DND-41 (cell line): ENCODE data around the gene PHACTR1.
A peak's percentile ranks its signal among the peaks of the same experiment; 100 is the strongest.

Experiments used
- ATAC-seq: fragments of 200-7000 bp; cut with Tn5 transposase; 3 replicates; pipeline ENCODE4 v1.9.1; 2021; ENCODE audit warnings: low read depth; ENCODE audit not compliant: insufficient read depth
- DNase-seq: peaks from one replicate; pipeline ENCODE4 v3.0.0-alpha.2; 2020
- H2AFZ ChIP-seq: 2 replicates; pipeline ENCODE4 v1.6.0; 2012; ENCODE audit warnings: low read depth, low read length
- H3K27ac ChIP-seq: 2 replicates; pipeline ENCODE4 v1.5.1; 2012; ENCODE audit warnings: low read length, inconsistent platforms
- H3K27me3 ChIP-seq: fragments of 200-600 bp; sonication (generic); 2 replicates; pipeline ENCODE4 v1.6.0; 2012; ENCODE audit warnings: low read length, mild to moderate bottlenecking, inconsistent platforms; ENCODE audit not compliant: insufficient read depth, poor library complexity
- H3K36me3 ChIP-seq: 2 replicates; pipeline ENCODE4 v1.5.1; 2012; ENCODE audit warnings: low read length, inconsistent platforms; ENCODE audit not compliant: insufficient read depth
- H3K4me1 ChIP-seq: 2 replicates; pipeline ENCODE4 v1.5.1; 2012; ENCODE audit warnings: mild to moderate bottlenecking, low read length; ENCODE audit not compliant: insufficient read depth
- H3K4me2 ChIP-seq: 2 replicates; pipeline ENCODE4 v1.6.0; 2012; ENCODE audit warnings: mild to moderate bottlenecking, moderate library complexity, low read length, inconsistent platforms; ENCODE audit not compliant: insufficient read depth
- H3K4me3 ChIP-seq, 2 experiments: fragments of 200-600 bp in 1 of 2; shearing (Covaris generic) in 1 of 2; 2 replicates each; pipeline ENCODE4 v1.5.1; 2012 to 2016; ENCODE audit warnings: inconsistent platforms in 2 of 2, low read length in 2 of 2, mild to moderate bottlenecking in 2 of 2, low read depth in 1 of 2, moderate library complexity in 1 of 2
- H3K79me2 ChIP-seq: 2 replicates; pipeline ENCODE4 v1.6.0; 2012; ENCODE audit warnings: low read length, inconsistent platforms; ENCODE audit not compliant: insufficient read depth
- H3K9ac ChIP-seq: 2 replicates; pipeline ENCODE4 v1.6.0; 2012; ENCODE audit warnings: low read depth, mild to moderate bottlenecking, inconsistent platforms, low read length, moderate library complexity
- H3K9me3 ChIP-seq: 2 replicates; pipeline ENCODE4 v1.5.1; 2012; ENCODE audit warnings: low read length, moderate library complexity, mild to moderate bottlenecking, inconsistent platforms; ENCODE audit not compliant: insufficient read depth, severe bottlenecking
- H4K20me1 ChIP-seq: 2 replicates; pipeline ENCODE4 v1.6.0; 2012; ENCODE audit warnings: low read length; ENCODE audit not compliant: insufficient read depth
- CTCF ChIP-seq: IDR thresholded peaks from 2 replicates; pipeline ENCODE4 v1.5.1; 2012; ENCODE audit warnings: borderline replicate concordance, low read length, moderate library complexity, mild to moderate bottlenecking; ENCODE audit not compliant: poor library complexity, severe bottlenecking; ENCODE audit errors: extremely low read depth
- EZH2 ChIP-seq: IDR thresholded peaks from 3 replicates; pipeline ENCODE4 v1.6.1; 2012; ENCODE audit warnings: borderline replicate concordance, low read depth, mild to moderate bottlenecking, moderate library complexity, low read length, inconsistent platforms; ENCODE audit not compliant: severe bottlenecking

The PHACTR1 gene

DNA sequence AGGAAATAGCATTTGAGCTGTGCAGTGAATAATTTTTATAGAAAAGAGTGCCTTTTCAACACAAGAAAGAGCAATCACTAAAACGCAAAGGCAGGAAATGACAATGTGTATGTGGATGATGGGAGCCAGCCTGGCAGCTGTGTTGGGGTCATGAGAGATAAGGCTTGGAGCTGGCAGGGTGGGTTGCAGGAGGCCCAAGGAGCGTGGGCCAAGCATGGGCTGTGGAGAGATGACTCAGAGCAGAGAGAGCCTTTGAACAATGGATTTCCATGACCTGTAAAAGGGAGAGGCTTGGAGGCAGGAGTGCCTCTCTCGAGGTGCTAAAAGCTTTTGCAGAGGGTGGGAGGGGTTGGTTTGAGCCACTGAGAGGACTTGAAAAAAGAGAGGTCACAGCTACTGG is 618.4 kb downstream of the PHACTR1 start:
- H4K20me1 ChIP-seq = no peaks in the 10 kb centered on the region
- H3K27ac ChIP-seq = no peak overlapping the region
- TF ChIP-seq CTCF (no peak), EZH2 (no peak)
- no peak overlapping the region for H2AFZ ChIP-seq
- no peaks in the 10 kb centered on the region for H3K79me2 ChIP-seq
- no peak overlapping the region for H3K4me3 ChIP-seq
- H3K9me3 ChIP-seq = no peaks in the 10 kb centered on the region
- no peak for DNase-seq
- H3K4me1 ChIP-seq = peaks cover 4% of the 10 kb centered on the region
- H3K9ac ChIP-seq = no peak overlapping the region
- no peaks in the 10 kb centered on the region for H3K27me3 ChIP-seq
- ATAC-seq = no peak
- H3K36me3 ChIP-seq = no peaks in the 10 kb centered on the region
- no peak overlapping the region for H3K4me2 ChIP-seq

DNA sequence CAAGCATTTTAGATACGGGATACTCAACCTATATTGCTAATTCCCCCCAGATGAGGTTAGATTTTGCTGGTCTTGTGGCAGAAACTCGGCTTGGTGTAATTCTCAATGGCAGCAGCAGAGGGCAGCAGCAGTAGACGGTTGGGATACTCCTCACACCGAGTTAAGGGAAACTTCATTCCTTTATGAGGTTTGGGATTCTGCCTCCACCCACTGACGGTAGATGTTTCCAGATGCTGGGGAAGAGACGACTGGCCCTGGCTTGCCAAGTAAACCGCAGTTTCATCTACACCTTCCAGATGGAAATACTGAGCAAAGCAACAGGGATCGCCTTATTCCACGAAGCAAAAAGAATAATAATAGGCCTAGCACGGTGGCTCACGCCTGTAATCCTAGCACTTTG is 620.0 kb downstream of the PHACTR1 start:
- Histone ChIP-seq H3K4me1 (peaks cover 4% of the 10 kb centered on the region), H3K27ac (no peak overlapping the region), H4K20me1 (no peaks in the 10 kb centered on the region), H3K9me3 (no peaks in the 10 kb centered on the region), H3K9ac (no peak overlapping the region), H3K4me3 (no peak overlapping the region), H3K79me2 (no peaks in the 10 kb centered on the region), H3K36me3 (no peaks in the 10 kb centered on the region), H3K4me2 (peak overlapping the region; percentile 38; the same call in 1 of the 2 replicates), H3K27me3 (no peaks in the 10 kb centered on the region), H2AFZ (peak overlapping the region; percentile 67)
- ATAC-seq = peak; percentile 89
- peak; percentile 72 for DNase-seq
- TF ChIP-seq CTCF (peak; percentile 91), EZH2 (no peak)

DNA sequence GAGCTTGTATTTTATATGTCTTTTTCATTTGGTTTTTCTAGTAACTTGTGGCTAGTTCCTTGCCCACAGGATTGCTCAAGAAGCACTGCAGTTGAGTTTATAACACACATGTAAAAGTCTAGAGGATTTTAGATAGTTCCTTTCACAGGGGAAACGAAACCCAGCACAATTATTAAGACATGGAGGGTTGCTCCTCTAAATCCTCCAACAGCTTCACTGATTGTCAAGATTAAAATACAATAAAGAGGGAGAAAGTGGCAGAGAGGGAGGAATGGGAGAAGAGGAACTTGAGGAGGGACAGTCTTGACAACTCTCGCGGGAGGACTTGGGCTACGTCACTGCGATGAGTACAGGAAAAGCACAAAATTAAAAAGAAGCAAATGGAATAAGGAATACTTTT is 621.5 kb downstream of the PHACTR1 start:
- no peaks in the 10 kb centered on the region for H3K36me3 ChIP-seq
- H3K9ac ChIP-seq = no peak overlapping the region
- H3K4me1 ChIP-seq = peaks cover 4% of the 10 kb centered on the region
- no peak overlapping the region for H3K27ac ChIP-seq
- no peaks in the 10 kb centered on the region for H3K79me2 ChIP-seq
- H4K20me1 ChIP-seq = no peaks in the 10 kb centered on the region
- H3K4me3 ChIP-seq = no peak overlapping the region
- TF ChIP-seq CTCF = no peak
- no peak for TF ChIP-seq EZH2
- no peak overlapping the region for H3K4me2 ChIP-seq
- no peak overlapping the region for H2AFZ ChIP-seq
- no peaks in the 10 kb centered on the region for H3K27me3 ChIP-seq
- no peaks in the 10 kb centered on the region for H3K9me3 ChIP-seq
- no peak for ATAC-seq
- DNase-seq = no peak
